OCI-LY3 (cell line): ENCODE data around the gene RAI1.
A peak's percentile ranks its signal among the peaks of the same experiment; 100 is the strongest.

Experiments used
- H2AFZ ChIP-seq: fragments of 200-600, 300-600 bp; shearing (Covaris generic); 2 replicates; pipeline ENCODE4 v1.6.0; 2014; ENCODE audit warnings: antibody characterized with exemption, low read depth, low read length
- H3K27ac ChIP-seq: fragments of 200-600, 300-600 bp; sonication (generic); 2 replicates; pipeline ENCODE4 v1.5.1; 2014; ENCODE audit warnings: mild to moderate bottlenecking, low read length, moderate library complexity, mixed read lengths
- H3K27me3 ChIP-seq: fragments of 200-600, 300-600 bp; sonication (generic); 2 replicates; pipeline ENCODE4 v1.6.1; 2014; ENCODE audit warnings: low read depth, low read length, mixed read lengths
- H3K36me3 ChIP-seq: fragments of 200-600, 300-600 bp; sonication (generic); replicated peaks from 2 replicates; pipeline ENCODE3; 2014; ENCODE audit warnings: low read depth, low read length, mixed read lengths
- H3K4me1 ChIP-seq: fragments of 300-600, 200-600 bp; sonication (generic); 2 replicates; pipeline ENCODE4 v1.6.1; 2014; ENCODE audit warnings: low read length, mixed read lengths
- H3K4me2 ChIP-seq: fragments of 200-600, 300-600 bp; sonication (generic); 2 replicates; pipeline ENCODE4 v1.6.1; 2014; ENCODE audit warnings: low read length, mixed read lengths
- H3K4me3 ChIP-seq: fragments of 300-600, 200-600 bp; sonication (generic); 2 replicates; pipeline ENCODE4 v1.5.1; 2014; ENCODE audit warnings: antibody characterized with exemption, mild to moderate bottlenecking, low read length, moderate library complexity
- H3K79me2 ChIP-seq: fragments of 300-600, 200-600 bp; shearing (Covaris generic); 2 replicates; pipeline ENCODE4 v1.6.1; 2014; ENCODE audit warnings: mild to moderate bottlenecking, low read length, mixed read lengths
- H3K9ac ChIP-seq: fragments of 300-600, 200-600 bp; shearing (Covaris generic); 2 replicates; pipeline ENCODE4 v1.6.0; 2014; ENCODE audit warnings: mild to moderate bottlenecking, low read length, moderate library complexity
- H3K9me3 ChIP-seq: fragments of 200-600, 300-600 bp; shearing (Covaris generic); 2 replicates; pipeline ENCODE4 v1.6.1; 2014; ENCODE audit warnings: low read length, mixed read lengths; ENCODE audit not compliant: insufficient read depth
- H4K20me1 ChIP-seq: fragments of 200-600, 300-600 bp; sonication (generic); 2 replicates; pipeline ENCODE4 v1.6.1; 2016; ENCODE audit warnings: low read length, mixed read lengths; ENCODE audit not compliant: insufficient read depth
- EZH2phosphoT487 ChIP-seq: fragments of 200-600 bp; shearing (Covaris generic); IDR thresholded peaks from 2 replicates; pipeline ENCODE4 v1.6.1; 2018; ENCODE audit warnings: antibody characterized with exemption, mixed run types, low read depth
- TF ChIP-seq, protein P1 (sequence below): fragments of 200-600, 300-600 bp; sonication (generic); IDR thresholded peaks from 2 replicates; pipeline ENCODE4 v1.5.1; 2014; ENCODE audit warnings: antibody characterized with exemption, low read length, low read depth

Gene RAI1

DNA sequence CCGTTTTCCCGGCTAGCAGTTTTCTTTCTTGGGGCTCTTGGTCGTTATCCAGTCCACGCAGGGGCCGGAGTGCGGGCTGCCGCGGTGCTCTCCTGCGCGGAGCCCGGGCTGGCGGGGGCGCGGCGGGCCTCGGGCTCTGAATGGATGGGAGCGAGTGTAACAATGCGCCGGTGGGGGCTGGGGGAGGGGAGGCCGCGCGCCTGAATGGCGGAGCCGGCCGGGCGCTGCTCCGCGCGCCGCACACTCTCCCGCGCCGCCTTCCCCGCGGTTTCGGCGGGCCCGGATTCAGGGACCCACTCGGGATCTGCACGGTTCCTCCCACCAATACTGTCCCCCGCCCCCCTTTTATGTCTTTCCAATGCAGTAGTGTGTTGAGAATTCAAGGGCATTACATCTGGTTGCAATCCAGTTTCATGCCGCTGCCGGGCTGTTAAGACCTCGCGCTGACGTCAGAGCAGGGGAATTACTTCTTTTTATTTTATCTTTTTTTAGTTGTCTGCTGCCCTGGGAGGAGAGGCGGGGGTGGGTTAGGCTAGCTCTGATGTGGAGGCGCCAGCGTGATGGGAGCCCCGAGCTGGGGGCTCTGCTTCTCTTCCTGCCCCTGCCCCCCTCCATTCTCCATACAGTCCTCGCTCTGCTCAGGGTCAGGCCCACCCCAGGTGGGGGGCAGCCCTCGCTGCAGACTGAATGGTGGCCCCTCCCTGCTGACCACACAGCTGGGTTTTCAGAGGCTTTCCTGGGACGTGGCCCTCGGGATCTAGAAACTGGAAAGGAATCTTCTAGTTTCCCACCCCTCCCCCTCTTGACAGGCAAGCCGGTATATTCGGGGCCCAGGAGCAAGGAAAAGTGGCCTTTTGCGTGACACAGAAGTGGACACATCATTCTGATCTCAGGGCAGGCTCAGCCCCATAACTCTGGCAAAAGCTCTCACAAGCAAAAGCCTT, 1.8 kb downstream of the RAI1 start:
- Histone ChIP-seq H3K36me3 (no peaks in the 10 kb centered on the region), H3K4me3 (peak overlapping the region; percentile 84), H3K27ac (peak overlapping the region; percentile 69), H3K4me2 (peak overlapping the region; percentile 53), H3K27me3 (no peaks in the 10 kb centered on the region), H4K20me1 (no peaks in the 10 kb centered on the region), H2AFZ (no peak overlapping the region), H3K4me1 (peaks cover 4% of the 10 kb centered on the region; the same call in 1 of the 2 replicates), H3K79me2 (peaks cover 50% of the 10 kb centered on the region), H3K9ac (peak overlapping the region; percentile 78), H3K9me3 (no peaks in the 10 kb centered on the region)
- TF ChIP-seq, protein P1, sequence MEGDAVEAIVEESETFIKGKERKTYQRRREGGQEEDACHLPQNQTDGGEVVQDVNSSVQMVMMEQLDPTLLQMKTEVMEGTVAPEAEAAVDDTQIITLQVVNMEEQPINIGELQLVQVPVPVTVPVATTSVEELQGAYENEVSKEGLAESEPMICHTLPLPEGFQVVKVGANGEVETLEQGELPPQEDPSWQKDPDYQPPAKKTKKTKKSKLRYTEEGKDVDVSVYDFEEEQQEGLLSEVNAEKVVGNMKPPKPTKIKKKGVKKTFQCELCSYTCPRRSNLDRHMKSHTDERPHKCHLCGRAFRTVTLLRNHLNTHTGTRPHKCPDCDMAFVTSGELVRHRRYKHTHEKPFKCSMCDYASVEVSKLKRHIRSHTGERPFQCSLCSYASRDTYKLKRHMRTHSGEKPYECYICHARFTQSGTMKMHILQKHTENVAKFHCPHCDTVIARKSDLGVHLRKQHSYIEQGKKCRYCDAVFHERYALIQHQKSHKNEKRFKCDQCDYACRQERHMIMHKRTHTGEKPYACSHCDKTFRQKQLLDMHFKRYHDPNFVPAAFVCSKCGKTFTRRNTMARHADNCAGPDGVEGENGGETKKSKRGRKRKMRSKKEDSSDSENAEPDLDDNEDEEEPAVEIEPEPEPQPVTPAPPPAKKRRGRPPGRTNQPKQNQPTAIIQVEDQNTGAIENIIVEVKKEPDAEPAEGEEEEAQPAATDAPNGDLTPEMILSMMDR: no peak
- no peak for TF ChIP-seq EZH2phosphoT487

DNA sequence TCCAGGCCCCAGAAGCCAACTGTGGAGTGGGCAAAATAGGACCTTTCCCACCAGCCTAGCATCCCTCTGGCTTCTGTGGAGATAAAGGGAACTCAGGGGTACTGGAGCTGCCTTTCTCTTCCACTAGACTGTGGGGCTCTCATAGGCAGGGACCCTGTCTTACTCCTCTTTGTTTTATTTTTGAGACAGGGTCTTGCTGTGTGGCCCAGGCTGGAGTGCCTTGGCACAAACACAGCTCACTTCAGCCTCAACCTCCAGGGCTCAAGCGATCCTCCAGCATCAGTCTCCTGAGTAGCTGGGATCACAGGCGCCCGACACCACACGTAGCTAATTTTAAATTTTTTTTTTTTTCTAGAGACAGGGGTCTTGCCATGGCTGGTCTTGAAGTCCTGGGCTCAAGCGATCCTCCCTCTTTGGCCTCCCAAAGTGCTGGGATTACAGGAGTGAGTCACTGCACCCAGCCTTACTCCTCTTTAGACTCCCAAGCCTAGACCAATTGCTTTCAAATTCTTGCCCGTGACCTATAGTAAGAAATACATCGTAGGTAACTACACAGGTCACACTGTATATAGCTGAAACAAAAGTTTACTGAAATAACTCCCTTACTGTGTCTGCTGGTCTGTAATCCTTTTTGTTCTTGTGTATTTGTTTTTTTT, 2.6 kb downstream of the RAI1 start:
- no peak overlapping the region for H2AFZ ChIP-seq
- no peaks in the 10 kb centered on the region for H3K27me3 ChIP-seq
- no peaks in the 10 kb centered on the region for H4K20me1 ChIP-seq
- H3K4me3 ChIP-seq: peak overlapping the region; percentile 84; the same call in 1 of the 2 replicates
- H3K36me3 ChIP-seq: no peaks in the 10 kb centered on the region
- H3K9ac ChIP-seq: peak overlapping the region; percentile 78; the same call in 1 of the 2 replicates
- no peak overlapping the region for H3K27ac ChIP-seq
- TF ChIP-seq, protein P1: no peak
- no peak for TF ChIP-seq EZH2phosphoT487
- peak overlapping the region; percentile 53 for H3K4me2 ChIP-seq
- peaks cover 50% of the 10 kb centered on the region for H3K79me2 ChIP-seq
- H3K9me3 ChIP-seq: no peaks in the 10 kb centered on the region
- peaks cover 4% of the 10 kb centered on the region; the same call in 1 of the 2 replicates for H3K4me1 ChIP-seq

DNA sequence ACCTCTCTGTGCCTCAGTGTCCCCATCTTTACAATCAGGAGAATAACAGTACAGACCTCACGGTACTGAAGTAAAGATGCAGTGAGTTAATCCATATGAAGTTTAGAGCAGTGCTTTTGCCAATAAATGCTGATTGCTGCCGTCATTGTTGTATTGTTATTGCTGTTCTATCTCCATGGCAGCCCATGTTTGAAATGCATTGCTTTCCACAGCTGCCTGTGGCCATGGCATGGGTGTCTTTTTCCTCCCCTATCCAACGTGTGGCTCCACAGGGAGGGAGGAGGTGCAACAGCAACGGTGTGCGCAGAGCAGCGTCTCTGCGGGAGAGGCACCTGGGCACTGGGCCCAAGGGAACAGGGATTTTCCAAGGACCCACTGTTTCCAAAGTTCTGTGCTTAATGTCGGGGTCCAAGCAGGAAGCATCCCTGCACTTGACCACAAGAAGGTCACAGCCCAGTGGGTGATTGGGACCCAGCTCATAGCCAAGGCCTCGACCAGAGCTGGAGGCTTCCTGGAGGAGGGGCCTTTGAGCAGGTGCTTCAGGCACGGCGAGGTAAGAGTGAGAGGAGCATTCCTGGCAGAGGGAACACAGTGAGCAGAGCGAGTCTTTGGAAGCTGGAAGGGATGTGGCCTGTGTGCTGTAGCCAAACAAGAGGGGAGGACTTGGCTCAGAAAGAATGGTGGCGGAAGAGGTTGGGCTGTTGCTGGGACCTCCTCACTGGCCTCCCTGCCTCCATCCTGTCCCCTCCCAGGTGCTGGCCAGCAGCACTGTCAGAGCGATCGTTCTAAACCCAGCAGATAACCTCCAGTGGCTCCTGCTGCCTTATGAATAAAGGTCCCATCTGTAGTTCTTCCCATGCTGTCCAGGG, 3.9 kb downstream of the RAI1 start:
- H3K27me3 ChIP-seq: no peaks in the 10 kb centered on the region
- no peak for TF ChIP-seq EZH2phosphoT487
- TF ChIP-seq, protein P1: no peak
- H3K4me1 ChIP-seq: peaks cover 4% of the 10 kb centered on the region; the same call in 1 of the 2 replicates
- H4K20me1 ChIP-seq: no peaks in the 10 kb centered on the region
- H3K9me3 ChIP-seq: no peaks in the 10 kb centered on the region
- H3K4me2 ChIP-seq: no peak overlapping the region
- no peaks in the 10 kb centered on the region for H3K36me3 ChIP-seq
- H3K79me2 ChIP-seq: peaks cover 56% of the 10 kb centered on the region
- H3K4me3 ChIP-seq: no peak overlapping the region
- H3K9ac ChIP-seq: no peak overlapping the region
- H3K27ac ChIP-seq: no peak overlapping the region
- no peak overlapping the region for H2AFZ ChIP-seq
